ENCODE data around the gene EBF3. TPM values are rescaled to one million over a fixed set of nuclear protein-coding genes. Genes with fewer than 3 reads are reported as not detected.

Gene EBF3
- total RNA-seq, 4 donors from 2014 or later: 1.5 to 4.1 (median 1.9) TPM; not detected in 1

DNA sequence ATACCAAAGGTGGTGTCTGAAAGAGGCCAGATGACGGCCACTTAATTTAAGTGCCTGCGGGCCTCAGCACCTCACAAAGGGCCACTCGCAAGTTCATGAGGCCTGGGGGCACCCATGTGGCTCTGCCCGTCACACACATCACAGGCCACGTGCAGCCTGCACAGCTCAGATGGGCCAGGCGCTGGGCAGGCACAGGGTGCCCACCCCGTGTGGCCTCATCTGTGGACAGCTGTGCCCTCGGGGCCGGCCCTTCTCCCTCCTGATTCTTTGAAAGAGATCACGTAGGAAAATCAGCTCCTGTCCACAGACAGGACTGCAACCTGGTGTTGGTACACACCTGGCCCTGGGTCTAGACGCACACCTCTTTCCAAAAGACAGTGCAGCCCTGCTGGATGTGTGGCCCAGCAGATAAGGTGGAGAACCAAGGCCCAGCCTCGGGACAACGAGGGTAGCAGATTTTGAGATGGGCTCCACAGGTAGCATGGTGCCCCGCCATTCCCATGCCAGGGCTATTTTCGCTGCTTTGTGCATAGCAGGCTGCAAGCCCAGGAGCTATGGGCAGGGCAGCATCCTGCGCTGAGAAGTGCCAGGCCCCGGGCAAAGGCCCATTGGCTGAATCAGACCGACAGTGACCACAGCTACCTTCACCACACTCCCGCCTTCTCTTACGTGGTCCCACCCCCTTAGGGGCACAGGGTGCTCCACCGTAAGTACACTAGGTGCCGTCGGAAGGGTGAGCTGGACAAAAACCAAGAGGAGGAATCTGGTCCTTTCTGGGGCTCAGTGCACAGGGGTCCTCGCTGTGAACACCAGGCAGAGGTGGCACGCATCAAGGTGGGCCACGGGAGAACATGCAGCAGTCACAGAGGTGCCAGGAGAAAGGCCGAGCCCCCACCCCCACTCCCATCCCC lies 124.5 kb downstream of the EBF3 start:
- no peak for DNase-seq
- H3K27me3 ChIP-seq: no peaks in the 10 kb centered on the region
- TF ChIP-seq, protein P1, sequence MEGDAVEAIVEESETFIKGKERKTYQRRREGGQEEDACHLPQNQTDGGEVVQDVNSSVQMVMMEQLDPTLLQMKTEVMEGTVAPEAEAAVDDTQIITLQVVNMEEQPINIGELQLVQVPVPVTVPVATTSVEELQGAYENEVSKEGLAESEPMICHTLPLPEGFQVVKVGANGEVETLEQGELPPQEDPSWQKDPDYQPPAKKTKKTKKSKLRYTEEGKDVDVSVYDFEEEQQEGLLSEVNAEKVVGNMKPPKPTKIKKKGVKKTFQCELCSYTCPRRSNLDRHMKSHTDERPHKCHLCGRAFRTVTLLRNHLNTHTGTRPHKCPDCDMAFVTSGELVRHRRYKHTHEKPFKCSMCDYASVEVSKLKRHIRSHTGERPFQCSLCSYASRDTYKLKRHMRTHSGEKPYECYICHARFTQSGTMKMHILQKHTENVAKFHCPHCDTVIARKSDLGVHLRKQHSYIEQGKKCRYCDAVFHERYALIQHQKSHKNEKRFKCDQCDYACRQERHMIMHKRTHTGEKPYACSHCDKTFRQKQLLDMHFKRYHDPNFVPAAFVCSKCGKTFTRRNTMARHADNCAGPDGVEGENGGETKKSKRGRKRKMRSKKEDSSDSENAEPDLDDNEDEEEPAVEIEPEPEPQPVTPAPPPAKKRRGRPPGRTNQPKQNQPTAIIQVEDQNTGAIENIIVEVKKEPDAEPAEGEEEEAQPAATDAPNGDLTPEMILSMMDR (IDR thresholded peaks at IDR 0.05): no peak
- TF ChIP-seq POLR2A (IDR thresholded peaks at IDR 0.05): no peak
- H3K4me1 ChIP-seq: no peaks in the 10 kb centered on the region
- H3K36me3 ChIP-seq: no peaks in the 10 kb centered on the region
- no peak overlapping the region for H3K27ac ChIP-seq
- no peaks in the 10 kb centered on the region for H3K9me3 ChIP-seq
- H3K4me3 ChIP-seq: no peak overlapping the region

DNA sequence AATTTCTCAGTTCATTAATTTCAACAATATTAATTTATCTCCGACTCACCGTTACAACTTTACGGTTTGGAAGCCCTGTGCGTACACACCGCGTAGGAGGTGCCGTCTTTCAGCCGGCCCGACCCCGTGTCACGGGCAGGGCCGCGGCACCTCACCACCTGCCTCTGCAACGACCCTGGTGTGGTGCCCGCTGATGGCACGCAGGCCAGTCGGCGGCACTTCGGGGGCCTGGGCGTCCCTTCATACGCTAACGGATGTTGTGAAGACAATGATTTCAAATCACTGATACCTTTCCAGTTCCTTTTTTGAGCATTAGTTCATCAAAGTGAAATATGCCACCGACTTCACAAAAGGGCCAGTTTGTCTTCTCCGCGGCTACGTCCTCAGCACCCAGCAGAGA lies 125.3 kb downstream of the EBF3 start:
- no peak overlapping the region for H3K27ac ChIP-seq
- no peaks in the 10 kb centered on the region for H3K36me3 ChIP-seq
- no peak overlapping the region for H3K4me3 ChIP-seq
- no peak for DNase-seq
- H3K4me1 ChIP-seq: no peaks in the 10 kb centered on the region
- TF ChIP-seq POLR2A (IDR thresholded peaks at IDR 0.05): no peak
- TF ChIP-seq, protein P1 (IDR thresholded peaks at IDR 0.05): no peak
- H3K27me3 ChIP-seq: no peaks in the 10 kb centered on the region
- H3K9me3 ChIP-seq: no peaks in the 10 kb centered on the region

DNA sequence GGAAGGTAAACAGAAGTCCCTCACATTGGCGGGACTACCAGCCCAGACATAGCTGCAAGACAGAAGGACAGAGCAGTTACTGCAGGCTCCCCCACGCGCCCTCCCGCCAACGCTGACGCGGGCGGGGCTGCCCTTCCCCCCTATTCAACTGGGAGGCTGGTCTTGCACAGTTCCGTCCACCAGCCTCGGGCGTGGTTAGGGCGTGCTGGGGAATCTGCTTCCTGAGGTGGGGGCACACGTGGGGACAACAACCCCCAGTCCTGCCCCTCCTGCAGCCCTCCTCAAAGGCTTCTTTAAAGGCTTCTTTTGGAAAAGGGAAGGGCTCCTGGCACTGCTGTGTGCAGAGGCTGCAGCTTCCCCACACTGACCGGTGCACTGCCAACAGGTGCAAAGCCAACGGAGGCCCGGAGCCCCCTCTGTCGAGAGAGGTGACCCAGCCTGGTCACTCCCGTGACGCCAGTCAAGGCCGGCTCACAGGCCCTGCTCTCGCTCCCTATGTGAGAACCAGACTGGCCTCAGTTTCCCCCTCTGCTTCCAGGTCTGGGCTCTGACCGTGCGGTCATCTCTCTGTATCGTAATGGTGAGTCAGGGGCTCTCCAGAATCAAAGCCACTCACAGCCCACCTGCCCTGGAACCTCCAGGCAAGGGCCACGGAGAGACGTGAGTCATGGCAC lies 126.0 kb downstream of the EBF3 start:
- TF ChIP-seq, protein P1 (IDR thresholded peaks at IDR 0.05): no peak
- no peak for TF ChIP-seq POLR2A (IDR thresholded peaks at IDR 0.05)
- H3K27me3 ChIP-seq: no peaks in the 10 kb centered on the region
- H3K4me1 ChIP-seq: no peaks in the 10 kb centered on the region
- no peak for DNase-seq
- H3K4me3 ChIP-seq: no peak overlapping the region
- no peaks in the 10 kb centered on the region for H3K9me3 ChIP-seq
- H3K27ac ChIP-seq: no peak overlapping the region
- no peaks in the 10 kb centered on the region for H3K36me3 ChIP-seq

DNA sequence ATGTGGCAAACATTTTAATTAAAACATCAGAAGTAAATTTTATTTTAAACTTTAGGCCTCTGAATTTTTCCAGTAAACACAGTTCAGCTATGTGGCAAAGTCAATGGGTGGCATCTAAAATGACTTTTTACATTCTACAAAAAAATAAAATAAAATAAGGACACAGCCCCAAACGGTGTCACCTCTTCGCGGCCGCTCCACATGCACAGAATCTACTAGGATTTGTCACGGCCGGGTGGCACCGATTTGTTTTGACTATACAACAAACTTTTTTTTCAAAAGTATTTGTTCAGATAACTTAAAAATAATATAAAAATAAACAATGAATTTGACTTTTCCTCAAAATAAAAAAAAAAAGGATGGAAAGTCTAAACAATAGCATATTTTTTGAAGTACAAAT lies 127.8 kb downstream of the EBF3 start:
- Histone ChIP-seq H3K36me3 (no peaks in the 10 kb centered on the region), H3K27me3 (no peaks in the 10 kb centered on the region), H3K4me1 (no peaks in the 10 kb centered on the region), H3K27ac (no peak overlapping the region), H3K4me3 (no peak overlapping the region), H3K9me3 (no peaks in the 10 kb centered on the region)
- DNase-seq: no peak
- TF ChIP-seq, protein P1 (IDR thresholded peaks at IDR 0.05): no peak
- TF ChIP-seq POLR2A (IDR thresholded peaks at IDR 0.05): no peak

DNA sequence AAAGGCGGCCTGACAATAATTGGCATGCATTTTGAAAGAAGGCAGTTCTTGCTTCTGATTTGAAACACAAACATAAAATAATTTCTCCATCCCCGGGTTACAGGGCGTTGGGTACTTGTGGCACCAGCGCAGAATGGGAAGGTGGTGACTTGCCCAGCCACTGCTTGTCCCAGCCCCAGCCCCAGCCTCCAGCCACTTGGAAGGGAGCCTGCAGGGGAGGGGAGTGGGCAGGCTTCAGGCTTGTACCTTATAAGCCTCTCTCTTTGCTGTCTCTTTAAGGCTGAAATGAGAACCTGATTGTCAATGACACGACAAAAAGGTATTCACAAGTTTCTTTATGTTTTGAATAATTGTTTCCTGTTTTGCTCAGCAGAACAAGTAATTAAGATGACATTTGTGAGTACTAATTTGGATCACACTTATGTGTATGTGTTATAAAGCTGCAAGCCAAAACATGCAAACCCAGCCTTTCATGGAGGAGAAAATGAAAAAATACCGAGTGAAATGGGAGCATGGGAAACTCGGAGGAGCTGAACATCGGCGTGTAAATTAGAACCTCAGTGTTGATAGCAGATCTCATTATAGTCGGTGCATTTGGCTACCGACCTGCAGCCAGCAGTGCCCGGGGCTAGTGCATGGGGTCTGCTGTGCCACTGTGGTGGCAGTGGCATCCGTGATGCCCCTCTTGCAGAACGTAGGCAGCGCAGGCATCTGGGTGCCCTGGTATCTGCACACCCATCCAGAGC lies 129.9 kb downstream of the EBF3 start:
- Histone ChIP-seq H3K9me3 (no peaks in the 10 kb centered on the region), H3K36me3 (no peaks in the 10 kb centered on the region), H3K27ac (no peak overlapping the region), H3K4me1 (no peaks in the 10 kb centered on the region), H3K27me3 (no peaks in the 10 kb centered on the region), H3K4me3 (no peak overlapping the region)
- TF ChIP-seq POLR2A (IDR thresholded peaks at IDR 0.05): no peak
- TF ChIP-seq, protein P1 (IDR thresholded peaks at IDR 0.05): no peak
- no peak for DNase-seq

All from Peyer's patch (tissue), 4 donors.